Effector CD8-positive, alpha-beta T cell (primary cell): ENCODE results near the gene PAK1.

ENCODE experiments used
- DNase-seq: peaks from one replicate; lab custom pipeline; 2025; lab: John Stamatoyannopoulos, UW

Gene PAK1

DNA sequence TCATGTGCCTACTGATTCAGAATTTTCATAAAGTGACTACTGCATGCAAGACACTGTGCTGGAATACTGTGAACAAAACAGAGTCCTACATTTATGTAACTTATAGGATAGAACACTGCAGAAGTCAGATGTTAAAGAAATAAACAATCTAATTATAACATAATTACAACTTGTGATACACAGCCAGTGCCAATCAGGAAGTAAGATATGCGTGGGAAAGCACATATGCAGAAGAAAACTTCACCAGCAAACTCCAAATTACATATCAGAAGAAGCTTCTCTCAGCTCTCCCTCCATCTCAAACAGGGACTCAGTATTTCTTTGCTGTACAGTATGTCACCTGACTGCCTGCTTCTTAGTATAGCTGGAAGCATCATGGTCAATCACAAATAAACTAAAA is 37.4 kb downstream of the PAK1 start:
- DNase-seq, result no peak

- DNase-seq, result no peak
Measured at GRCh38 chr11:77435972-77436371, 37.9 kb downstream of the PAK1 start.

GRCh38 chr11:77431813-77432212 is 42.1 kb downstream of the PAK1 start:
- DNase-seq, result no peak

- DNase-seq, result no peak
Measured at GRCh38 chr11:77428598-77428997, 45.3 kb downstream of the PAK1 start.

GRCh38 chr11:77425346-77425745 is 48.5 kb downstream of the PAK1 start:
- DNase-seq, result no peak

DNA sequence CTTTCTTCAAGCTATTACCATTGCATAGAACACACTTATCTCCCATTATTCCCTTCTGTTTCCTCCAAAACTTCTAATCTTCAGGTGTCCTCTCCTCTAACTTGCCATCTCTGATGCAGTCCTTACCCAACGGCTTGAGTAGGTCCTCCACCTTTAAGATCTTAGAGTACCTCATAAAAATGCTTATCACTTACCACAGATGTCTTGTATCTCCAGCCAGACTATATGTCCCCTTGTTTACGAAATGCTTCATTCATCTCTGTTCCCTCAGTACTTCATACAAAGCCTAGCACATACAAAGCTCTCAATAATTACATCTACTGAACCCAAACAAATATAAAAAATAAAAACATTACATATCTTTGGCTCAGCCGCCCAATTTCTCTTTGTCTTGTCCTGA is 49.2 kb downstream of the PAK1 start:
- DNase-seq, result no peak

- no peak for DNase-seq
Measured at GRCh38 chr11:77423624-77424023, 50.3 kb downstream of the PAK1 start.

- no peak for DNase-seq
Measured at GRCh38 chr11:77422687-77423086, 51.2 kb downstream of the PAK1 start.

- DNase-seq, result no peak
Measured at GRCh38 chr11:77421041-77421723, 52.7 kb downstream of the PAK1 start.

GRCh38 chr11:77418971-77419597 is 54.8 kb downstream of the PAK1 start:
- DNase-seq, result no peak

GRCh38 chr11:77418155-77418970 is 55.5 kb downstream of the PAK1 start:
- DNase-seq, result no peak

- DNase-seq, result no peak
Measured at GRCh38 chr11:77416357-77416756, 57.5 kb downstream of the PAK1 start.

- DNase-seq, result no peak
Measured at GRCh38 chr11:77413850-77414460, 59.9 kb downstream of the PAK1 start.

DNA sequence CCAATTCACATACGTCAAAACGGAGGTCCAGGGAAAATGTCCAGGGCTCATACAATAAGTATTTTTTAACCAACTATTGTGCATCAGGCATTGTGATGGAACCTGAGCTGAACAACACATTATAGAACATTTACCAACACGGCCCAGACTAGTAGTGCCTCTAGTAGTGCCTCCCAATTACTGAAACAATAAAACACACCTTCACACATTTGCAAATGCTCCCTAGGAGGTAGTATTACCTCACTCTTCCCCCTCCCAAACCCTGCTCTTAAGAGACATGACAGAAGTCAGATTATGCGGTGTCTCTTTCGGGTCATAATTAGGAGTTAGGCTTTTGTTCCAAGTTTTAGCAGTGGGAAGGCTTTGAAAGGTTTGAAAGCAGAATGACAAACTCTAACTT is 61.1 kb downstream of the PAK1 start:
- no peak for DNase-seq

DNA sequence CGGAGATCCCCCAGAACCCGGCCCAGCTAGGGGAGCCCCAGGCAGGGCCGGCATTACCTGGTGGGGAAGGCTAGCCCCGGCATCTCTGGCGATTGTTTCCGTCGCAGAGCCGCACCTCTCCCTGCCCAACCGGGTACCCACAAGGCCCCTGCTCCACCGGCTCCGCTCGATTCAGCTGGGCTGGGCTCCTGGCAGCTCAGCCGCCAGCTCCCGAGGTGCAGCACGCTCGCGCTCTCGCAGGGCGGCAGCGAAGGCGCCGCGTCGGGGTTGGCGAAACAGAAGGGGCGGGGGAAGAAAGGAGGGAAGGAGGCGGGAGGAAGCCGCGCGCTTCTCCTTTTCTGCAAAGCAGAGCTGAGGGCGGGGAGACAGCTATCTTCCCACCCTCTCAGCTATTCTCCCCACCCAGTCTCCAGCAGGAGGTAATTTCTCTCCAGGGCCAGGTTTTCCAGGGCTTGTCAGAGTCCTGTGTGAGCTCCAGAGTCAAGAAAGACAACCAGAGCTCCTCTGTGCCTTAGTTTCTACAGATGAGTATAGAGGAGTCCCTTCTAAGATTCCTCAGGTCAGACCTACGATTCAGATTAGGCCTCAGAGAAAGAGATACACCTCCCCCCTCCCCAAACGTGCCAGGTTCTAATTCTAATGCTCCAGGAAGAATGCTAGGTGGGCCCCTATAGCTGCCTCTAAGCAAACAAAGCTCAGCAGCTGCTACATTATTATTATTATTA is 62.0 kb downstream of the PAK1 start:
- DNase-seq, result peak; percentile 59

DNA sequence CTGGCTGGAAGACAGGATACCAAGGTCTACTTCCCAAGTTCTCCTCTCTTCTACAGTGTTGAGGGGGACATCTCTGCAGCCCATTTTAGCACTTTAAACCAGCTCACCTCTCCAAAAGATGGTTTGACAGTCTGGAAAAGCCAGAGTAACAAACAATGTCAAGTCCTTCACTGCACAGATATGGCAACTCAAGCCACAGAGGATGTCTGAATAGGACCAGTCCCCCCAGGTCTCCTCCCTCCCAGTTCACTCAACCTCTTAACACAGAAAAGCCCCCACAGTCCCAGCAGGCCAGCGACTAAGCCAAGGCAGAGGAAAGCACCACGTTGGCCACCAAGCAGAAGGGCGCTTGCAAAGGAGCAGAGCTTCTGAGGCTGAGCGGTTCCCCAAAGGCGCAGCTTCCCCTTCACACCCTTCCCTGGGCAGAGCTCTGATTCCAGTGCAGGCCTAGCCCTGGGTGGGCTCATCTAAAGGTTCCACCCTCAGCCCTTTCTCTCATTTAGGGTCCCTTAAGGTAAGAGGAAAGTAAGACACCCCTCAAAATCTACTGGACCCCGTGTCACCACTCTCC is 62.7 kb downstream of the PAK1 start:
- peak; percentile 1 for DNase-seq

GRCh38 chr11:77410076-77410827 is 63.6 kb downstream of the PAK1 start:
- DNase-seq, result no peak

DNA sequence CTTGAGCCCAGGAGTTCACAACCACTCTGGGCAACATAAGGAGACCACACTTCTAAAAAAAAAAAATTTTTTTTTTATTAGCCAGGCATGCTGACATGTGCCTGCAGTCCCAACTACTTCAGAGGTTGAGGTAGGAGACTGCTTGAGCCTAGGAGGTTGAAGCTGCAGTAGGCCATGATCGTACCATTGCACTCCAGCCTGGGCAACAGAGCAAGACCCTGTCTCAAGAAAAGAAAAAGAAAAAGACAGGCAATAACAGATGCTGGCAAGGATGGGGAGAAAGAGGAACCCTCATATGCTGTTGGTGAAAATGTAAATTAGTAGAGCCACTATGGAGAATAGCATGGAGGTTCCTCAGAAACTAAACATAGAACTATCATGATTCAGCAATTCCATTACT is 64.8 kb downstream of the PAK1 start:
- no peak for DNase-seq

- DNase-seq, result no peak
Measured at GRCh38 chr11:77407613-77408012, 66.3 kb downstream of the PAK1 start.

- DNase-seq, result no peak
Measured at GRCh38 chr11:77406396-77406795, 67.5 kb downstream of the PAK1 start.

GRCh38 chr11:77403211-77403610 is 70.7 kb downstream of the PAK1 start:
- DNase-seq, result no peak
